CD4-positive, alpha-beta T cell treated with Interleukin-10 for 1 hour (primary cell): Measurements from ENCODE around the gene TUBE1.
"Not testable (repeated sequence)": the region's sequence is repeated elsewhere in the genome, so short reads cannot be mapped to it uniquely, and the experiment has no call there.

ENCODE experiments used
- DNase-seq: peaks from one replicate; pipeline ENCODE4 v3.0.0-alpha.2; 2020

The TUBE1 gene

DNA sequence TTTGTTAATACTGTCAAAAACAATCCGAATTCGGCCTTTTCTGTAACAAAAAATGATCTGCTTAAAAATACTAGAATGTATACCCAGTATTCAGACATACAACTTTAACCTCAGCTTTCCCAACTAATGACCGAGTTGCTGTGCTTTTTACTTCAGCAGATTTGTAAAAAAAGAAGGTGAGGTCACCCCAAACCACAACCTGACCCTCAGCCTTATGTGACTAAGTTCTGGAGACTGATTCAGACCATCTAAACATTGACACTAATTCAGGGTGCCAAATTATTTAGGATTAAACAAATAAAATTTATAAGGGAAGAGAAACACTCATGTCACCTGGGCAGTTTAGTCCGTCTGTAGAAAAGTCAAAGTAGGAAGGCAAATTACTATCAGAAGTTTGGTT lies 25.7 kb downstream of the TUBE1 start:
- DNase-seq = no peak

DNA sequence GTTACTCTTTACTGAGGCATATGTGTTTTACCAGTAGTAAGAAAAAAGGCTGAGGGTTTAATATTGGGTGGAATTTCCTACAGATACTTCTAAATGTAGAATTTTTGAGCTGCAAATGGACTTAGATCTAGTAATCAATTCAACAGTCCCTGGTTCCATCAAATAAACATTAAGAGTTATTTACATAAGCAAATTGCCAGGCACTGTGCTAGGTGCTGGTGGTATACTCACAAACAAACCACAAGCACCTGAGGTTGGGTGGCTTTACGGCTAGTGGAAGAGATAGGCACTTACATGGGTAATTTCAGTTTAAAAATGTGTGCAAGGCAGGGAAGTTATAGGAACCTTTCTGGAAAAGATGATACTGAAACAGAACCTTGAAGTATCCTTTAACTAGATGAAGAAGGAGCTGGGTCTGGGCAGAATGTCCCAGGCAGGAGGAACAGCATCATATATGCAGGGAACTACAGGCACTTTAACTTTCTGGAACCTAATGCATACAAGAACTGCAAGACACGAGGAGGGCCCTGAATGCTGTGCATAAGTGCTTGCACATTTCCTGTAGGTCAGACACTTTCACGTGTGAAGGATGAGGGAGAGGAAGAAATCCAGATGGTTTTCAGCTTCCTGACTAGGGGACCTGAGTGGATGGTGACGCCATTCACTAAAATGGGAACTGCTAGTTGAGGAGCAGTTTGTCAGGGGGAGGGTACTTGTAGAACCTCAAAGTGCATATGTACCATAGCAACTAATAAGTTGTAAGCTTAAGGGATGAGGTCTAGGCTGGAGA lies 28.8 kb downstream of the TUBE1 start:
- DNase-seq = no peak

DNA sequence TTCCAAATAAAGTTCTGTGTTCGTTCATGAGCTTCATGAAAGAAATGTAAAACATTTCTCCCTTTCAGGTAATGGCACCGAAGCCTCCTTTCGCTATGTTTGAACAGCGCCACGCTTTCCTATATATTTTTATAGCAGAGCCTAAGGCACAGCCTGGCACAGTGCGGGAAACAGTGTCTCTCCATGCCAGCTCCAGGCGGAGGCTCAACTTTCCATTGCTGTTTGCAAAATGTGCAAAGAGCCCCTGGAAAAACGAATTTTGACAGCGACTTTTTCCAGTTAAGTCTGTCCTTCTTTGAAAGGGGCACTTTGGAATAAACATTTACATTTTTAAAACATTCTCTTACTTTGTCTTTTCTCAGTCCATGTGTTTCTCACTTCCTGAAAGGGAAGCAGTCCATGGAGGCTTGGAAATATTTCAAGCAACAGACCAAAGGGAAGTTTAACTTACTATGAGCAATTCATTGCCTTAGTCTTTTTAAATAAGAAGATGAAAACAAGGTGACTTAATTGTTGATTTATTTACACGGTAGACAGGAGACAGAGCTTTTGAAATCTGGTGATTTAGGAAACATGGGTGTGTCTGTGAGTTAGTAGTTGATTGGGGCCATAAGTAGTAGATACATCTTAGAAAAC lies 32.6 kb downstream of the TUBE1 start:
- DNase-seq = no peak

DNA sequence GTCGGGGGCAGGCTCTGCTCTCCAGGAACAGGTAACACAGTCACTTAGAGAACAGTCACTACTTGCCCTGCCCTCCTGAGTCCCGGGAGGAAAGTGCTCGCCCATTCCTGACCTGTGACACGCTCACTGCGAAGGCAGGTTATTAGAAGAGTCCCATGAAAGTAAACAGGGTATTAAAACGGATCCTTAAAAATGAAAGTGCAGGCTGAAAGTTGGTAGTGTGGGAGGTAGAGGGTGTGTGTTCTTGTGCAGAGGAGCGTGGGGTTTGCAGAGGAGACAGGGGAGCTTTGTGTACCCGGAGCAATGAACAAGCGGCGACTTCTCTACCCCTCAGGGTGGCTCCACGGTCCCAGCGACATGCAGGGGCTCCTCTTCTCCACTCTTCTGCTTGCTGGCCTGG lies 33.3 kb downstream of the TUBE1 start, which contains the start of gene CCN6:
TSS of gene CCN6 (plus strand) at position 104 of the 400 bp plus-strand sequence. CDS start at position 358, 254 bp downstream.
- DNase-seq = no peak

DNA sequence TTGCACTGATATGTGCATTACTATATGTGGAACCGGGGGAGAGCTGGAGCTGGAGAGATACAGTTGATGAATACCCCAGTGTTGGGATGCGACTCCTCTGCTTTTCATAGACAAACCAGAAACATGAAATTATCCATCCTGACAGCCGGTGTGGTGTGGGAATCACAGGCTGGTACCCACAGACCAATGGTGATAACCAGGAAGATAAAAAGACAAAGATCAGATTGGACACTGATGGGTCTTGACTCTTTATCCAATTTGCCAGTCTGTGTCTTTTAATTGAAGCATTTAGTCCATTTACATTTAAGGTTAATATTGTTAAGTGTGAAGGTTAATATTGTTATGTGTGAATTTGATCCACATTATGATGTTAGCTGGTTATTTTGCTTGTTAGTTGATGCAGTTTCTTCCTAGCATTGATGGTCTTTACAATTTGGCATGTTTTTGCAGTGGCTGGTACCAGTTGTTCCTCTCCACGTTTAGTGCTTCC lies 36.0 kb downstream of the TUBE1 start:
- DNase-seq = not testable (repeated sequence)

DNA sequence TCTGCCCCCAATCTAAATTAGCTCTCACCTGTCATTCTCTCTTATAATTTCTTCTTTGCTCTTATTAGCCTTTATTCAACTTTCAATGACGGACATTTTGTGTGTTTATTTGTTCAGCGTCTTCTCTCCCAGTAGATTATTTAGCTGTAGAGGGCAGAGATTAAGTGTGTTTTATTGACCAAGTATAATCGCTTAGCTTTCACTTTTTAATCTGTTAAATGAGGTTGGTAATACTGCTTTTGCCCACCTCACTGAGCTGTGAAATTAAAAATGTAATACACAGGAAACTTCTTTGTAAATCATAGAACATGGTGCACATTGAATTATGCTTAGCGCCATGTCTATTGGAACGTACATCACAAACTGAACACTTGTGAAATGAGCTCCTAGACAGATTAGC lies 36.9 kb downstream of the TUBE1 start:
- no peak for DNase-seq

DNA sequence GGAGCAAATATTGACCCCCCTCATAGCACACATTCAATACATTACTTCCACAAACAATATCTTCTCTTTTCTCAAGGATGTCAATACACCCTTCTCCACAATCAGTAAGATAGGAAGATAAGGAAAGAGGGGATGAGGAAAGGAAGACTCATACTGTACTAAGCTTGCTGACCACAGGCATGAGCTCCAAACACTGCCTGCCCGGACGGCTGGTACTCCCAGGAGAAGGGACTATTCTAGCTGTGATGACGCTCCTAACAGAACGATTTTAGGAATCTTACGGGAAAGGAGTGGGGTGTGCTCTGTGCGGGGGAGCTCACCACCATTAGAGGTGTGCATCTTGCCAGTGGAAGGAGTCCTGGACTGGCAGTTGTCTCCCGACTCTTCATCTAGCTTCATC lies 37.3 kb downstream of the TUBE1 start:
- no peak for DNase-seq

DNA sequence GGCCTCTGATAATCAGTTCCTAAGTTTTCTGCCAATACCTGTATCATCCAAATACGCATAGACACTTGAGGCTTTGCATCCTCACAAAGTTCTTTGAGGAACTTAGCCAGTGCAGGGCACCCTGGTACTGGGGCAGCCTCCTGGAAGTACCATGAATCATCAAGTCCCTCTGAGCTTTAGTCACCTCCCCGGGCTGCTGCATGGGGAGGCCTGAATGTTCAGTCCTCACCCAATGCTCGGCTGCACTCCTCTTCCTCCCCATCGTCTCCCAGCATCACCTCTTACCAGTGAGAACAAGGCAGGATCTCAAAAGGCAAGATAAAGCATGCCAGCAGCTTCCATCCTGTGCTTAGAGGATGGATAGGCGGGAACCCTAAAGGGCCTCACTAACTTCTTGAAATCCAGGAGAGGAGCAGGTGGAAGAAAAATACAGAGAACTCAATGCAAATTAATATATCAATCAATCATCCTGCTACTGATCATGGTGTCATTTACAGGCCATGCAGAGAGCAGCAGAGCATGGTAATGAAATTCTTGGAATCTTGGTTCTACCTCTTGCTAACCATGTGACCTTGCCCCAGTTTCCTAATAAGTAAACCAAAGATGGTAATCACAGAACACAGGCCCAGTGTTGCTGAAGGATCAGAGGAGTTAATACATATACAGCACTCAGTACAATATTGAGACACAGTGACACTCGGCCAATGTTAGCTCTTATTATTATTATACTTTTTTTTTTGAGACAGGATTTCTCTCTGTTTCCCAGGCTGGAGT lies 38.1 kb downstream of the TUBE1 start:
- DNase-seq = no peak

DNA sequence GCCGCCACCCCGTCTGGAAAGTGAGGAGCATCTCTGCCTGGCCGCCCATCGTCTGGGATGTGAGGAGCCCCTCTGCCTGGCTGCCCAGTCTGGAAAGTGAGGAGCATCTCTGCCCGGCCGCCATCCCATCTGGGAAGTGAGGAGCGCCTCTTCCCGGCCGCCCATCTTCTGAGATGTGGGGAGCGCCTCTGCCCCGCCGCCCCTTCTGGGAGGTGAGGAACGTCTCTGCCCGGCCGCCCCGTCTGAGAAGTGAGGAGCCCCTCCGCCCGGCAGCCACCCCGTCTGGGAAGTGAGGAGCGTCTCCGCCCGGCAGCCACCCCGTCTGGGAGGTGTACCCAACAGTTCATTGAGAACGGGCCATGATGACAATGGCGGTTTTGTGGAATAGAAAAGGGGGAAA lies 39.8 kb downstream of the TUBE1 start:
- not testable (repeated sequence) for DNase-seq

DNA sequence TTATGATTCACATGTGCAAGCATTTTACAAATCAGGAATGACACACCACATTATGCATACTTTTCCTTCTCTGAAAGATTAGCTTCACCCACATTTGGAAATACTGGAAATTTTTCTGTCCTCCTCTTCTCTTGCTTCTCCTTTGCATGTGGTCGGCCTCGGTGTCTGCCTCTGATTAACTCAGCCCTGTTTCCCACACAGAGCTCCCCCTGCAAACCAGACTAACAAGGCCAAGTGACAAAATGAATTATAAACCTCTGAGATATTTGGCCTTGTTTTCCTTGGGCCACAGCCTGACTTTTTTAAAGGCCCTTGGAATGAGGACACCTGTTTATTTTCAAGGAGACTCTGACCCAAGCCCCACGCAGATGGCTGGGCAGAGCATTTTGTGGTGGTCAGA lies 42.4 kb downstream of the TUBE1 start:
- DNase-seq = no peak

DNA sequence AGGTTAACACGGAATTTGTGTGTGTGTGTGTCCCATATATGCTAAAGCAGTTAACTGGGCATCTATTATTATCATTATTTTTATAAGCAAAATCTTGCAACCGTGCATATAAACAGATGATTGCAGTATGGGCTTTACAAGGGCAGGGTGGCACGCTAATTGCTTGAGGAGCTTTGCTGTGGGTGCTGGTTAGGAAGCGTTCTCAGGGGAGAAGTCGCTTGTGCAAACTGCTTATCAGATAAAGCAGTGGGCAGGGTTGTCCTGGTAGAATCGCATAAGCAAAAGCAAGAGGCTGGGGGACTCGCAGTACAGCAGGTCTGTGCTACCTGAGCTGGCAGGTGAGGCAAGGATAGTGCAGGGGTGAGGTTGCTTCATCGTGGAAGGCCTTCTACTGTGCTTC lies 43.1 kb downstream of the TUBE1 start:
- DNase-seq = no peak

DNA sequence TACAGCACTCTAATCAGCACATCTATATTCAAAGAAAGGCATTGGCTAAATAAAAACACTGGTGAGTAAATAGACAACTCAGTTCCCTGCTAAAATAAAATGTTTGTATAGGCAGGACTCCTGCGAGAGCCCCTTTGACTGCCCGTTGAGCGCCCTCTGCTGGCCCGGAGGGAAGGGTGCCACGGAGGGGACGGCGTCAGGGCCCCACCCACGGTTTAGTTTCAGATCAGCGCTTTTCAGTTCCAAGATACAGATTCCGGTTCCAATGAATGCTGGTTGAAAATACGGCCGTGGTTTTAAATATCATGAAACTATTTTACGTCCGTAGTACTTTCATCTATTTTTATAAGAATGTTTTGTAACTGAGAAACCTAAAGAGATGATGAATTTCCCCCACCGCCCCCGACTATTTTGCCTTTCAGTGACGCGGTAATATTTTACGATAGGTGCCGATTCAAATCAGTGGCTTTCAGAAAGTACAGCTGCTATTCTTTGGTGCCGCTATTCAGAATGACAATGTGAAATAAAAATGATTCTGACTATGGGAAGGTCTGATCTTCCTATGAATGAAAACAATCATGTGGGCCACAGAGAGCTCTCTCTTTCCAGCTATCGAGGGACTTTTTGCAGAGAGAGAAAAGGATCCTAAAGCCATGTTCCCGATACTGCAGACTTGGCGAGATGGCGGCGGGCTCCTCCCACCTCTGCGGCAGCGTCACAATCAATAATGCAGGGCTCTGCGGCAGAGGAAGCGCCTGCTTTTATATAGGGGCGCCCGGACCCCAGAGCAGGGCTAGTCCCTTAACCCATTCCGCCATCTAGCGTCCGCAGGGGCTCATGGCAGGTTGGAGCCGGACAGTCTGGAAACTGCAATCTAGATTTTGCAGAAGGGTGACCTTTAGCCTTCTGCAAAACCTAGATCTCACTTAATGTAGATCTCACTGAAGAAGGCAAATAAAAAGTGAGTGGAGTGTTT lies 44.0 kb downstream of the TUBE1 start:
- peak; percentile 94 for DNase-seq

DNA sequence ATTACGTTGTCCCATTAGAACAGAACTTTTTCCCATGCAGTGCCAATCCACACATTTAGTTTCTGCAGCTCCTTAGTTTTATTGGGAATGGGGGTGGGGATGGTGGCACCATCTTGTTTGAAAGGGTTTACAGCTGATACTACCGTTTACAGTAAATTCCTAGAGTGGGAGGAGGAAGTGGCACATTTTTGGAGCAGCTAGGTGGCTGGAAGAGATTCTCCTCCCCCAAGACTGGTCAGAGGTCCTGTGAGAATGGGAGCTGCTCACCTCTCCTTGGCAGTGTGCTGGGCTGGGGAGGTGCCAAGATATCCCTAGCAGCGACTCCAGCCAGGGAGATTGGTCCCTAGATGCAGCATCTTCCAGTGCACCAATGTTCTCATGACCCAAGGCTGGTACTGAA lies 45.7 kb downstream of the TUBE1 start:
- DNase-seq = no peak

DNA sequence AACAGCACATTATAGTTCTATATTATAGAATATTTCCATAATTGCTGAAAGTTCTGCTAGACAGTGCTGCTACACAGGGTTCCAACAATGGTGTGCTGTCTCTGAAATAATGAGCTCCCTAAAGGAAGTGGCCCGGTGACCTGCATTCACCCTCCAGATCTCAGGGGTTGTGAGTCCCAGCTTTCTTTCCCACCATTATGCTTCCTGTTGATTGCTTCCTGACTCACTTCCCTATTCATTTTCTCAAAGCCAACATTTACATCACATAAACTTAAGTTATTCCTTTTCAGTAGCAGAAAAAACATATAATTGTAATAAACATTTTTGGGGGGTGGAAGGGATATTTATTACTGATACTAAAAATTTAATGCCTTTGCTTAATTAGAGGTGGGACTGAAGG lies 46.3 kb downstream of the TUBE1 start:
- DNase-seq = no peak

DNA sequence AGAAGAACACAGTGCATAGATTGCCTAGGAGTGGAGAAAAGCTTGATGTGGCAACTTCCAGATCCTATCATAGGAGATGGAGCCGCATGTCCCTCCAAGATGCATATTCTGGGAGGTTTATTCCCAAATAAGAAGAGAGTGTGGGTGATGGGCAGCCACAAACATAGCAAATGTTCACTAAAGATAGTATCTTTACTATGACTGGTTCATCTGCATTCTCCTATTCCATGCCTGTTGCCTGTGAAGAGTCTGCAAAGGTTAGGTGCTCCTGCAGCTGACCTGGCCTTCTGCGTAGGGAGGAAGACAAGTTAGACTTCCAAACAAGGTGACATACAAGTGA lies 47.9 kb downstream of the TUBE1 start:
- no peak for DNase-seq

DNA sequence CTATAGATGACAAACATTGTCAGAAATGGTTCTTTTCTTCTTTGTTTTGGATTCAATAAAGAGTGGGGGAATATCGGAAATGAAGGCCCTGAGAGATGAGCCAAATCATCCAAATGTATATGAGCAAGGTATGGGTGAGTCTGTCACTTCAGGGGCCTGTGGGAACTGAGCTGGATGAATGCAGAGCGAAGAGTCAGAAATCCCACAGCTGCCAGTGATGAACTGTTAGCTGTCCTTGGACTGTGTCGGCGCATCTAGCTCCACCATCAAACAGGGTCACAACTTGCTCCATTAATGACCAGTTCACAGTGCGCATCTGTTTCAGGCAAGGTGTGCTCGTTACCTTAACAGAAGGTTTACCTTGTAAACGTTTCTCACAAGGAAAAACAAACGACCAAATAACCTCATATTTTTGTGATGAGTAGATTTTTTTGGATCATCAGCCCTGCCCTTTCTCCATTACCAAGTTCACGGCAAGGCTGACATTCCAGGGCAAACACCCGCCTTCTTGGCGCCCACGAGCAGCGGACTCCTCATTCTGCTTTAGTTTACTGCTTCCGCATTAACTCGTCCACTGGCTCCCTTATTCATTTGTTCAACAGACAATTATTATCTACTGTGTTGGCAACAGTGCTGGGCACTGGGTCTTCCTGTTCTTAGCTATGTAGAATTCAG lies 48.4 kb downstream of the TUBE1 start:
- no peak for DNase-seq

DNA sequence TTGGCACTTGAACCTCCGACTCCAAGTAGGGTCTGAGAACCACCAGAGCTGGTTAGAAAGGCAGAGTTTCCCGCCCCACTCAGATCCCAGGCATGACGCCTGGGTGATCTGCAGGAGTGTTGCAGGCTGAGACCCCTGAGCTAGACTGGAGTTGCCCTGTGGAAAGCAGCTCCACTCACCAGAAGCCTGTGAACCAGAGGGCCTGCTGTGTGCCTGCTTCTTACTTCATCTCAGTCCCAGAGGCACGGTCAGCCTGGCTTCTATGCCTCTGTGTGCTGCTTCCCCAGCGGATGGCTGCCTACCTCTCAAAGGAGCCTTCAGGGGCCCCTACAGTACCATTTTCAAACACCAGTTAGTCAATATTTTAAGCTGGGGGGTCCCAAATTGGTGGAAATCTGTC lies 49.0 kb downstream of the TUBE1 start:
- DNase-seq = no peak

DNA sequence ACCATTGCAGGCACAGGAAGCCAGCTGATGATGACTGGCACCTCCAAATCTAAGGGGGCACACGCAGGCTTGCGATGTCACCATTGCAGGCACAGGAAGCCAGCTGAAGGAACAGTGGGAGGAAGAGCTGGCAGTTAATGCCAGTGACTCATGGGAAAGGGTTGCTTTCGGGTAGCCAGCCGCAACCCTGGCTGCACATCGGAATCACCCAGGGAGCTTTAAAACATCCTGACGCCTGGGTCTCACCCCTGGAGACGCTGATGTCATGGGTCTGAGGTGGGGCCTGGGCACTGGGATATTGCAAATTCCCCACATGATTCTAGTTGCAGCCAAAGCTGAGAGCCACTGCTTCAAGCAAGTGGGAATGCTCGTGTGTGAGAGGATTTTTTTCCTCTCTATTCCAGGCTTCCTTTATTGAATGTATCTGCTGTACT lies 49.5 kb downstream of the TUBE1 start:
- no peak for DNase-seq

DNA sequence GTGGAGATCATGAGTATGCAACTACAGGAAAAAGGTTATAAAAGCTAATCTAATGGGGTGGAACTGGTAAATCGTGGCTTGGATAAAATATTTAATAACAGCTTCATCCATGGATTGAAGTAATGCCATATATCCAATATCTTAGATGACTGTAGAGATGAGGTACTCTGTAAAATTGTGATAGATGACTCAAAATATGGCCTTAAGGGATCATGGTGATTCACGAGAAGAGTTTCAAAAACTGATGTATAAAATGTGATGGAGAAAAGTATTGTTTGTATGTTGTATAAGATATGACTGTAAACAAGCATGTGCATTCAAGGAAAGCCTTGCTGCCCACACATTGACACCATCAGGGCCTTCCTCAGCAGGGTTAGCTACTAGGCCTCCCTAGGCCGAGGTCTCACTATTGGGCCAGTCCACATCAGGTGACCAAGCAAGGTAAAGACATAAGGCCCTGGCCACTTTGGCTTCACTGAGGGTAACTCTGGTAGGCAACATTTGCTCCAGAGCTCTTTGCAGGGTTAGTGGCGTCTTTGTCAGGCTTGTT lies 51.1 kb downstream of the TUBE1 start:
- DNase-seq = no peak

DNA sequence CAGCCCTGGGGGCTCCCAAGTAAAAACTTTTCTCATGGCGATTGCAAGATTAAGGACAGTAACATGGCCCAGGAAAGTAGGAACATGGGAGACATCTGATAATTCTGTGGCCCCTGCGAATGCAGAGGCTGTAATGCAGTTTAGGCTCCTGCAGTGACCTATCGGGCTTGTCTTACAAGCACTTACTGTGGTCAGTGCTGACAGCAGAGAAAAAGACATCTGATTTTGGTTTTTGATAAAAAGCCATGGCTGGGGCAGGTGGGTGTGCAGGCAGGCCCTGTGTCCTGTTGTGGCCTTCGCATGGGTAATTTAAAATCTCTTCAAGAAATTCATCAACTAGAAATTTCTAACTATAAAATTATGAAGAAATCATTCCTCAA lies 52.7 kb downstream of the TUBE1 start:
- DNase-seq = no peak

DNA sequence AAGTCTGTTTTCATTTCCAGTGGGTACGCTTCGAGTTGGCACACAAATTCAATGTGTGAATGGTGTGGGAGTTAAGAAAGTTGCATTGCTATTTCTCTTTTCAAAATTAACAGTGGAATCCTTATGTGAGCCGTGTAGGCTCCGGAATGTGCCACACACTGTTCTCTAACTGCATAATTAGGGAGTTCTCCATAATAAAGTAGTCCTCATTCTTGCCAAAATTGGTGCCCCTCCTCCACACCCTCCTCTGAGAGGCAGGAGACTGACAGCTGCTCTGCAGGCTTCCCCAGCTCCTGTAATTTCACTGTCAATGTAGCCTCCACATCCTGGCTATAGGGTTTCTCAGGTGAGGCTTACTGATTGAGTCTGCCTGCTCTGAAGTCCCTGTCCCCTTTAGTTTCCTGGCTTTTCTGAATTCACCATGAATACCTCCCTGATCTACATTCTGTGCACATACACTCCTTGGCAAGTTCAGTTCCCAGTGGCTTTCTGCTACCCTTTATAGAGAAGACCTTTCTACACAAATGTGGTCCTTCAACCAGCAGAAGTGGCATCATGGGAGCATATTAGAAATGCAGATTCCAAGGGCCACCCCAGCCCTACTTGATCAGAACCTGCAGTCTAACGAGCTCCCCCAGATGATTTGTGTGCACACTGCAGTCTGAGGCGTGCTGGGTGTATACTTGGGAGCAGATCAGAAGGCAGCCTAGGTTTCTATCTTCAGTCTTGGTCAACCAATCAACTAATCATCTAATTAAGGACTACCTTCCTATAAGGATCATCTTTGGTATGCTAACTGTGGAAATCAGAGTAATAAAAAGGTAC lies 53.3 kb downstream of the TUBE1 start:
- no peak for DNase-seq
